Activated CD8-positive, alpha-beta memory T cell treated with anti-CD3 and anti-CD28 coated beads for 36 hours (primary cell): Measurements from ENCODE around the gene HP. TPM values are rescaled to one million over a fixed set of nuclear protein-coding genes. Genes with fewer than 3 reads are reported as not detected.
"Not testable (repeated sequence)": the region's sequence is repeated elsewhere in the genome, so short reads cannot be mapped to it uniquely, and the experiment has no call there.

ENCODE experiments used
- CTCF ChIA-PET: fragments of 350-600 bp; sonication (Branson Sonifier 250); formaldehyde crosslinking; loops from one replicate; lab custom pipeline; 2021; ENCODE audit warnings: antibody characterized with exemption; lab: Charles Lee
- POLR2A ChIA-PET: fragments of 350-600 bp; sonication (Branson Sonifier 250); formaldehyde crosslinking; loops from one replicate; lab custom pipeline; 2021; ENCODE audit warnings: antibody characterized with exemption; lab: Charles Lee
- total RNA-seq, 2 experiments: library from RNA; stranded (reverse); gene quantifications; one replicate each; pipeline ENCODE4 v1.2.3, GENCODE V29; 2021

HP gene, protein sequence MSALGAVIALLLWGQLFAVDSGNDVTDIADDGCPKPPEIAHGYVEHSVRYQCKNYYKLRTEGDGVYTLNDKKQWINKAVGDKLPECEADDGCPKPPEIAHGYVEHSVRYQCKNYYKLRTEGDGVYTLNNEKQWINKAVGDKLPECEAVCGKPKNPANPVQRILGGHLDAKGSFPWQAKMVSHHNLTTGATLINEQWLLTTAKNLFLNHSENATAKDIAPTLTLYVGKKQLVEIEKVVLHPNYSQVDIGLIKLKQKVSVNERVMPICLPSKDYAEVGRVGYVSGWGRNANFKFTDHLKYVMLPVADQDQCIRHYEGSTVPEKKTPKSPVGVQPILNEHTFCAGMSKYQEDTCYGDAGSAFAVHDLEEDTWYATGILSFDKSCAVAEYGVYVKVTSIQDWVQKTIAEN
- total RNA-seq: not detected

DNA sequence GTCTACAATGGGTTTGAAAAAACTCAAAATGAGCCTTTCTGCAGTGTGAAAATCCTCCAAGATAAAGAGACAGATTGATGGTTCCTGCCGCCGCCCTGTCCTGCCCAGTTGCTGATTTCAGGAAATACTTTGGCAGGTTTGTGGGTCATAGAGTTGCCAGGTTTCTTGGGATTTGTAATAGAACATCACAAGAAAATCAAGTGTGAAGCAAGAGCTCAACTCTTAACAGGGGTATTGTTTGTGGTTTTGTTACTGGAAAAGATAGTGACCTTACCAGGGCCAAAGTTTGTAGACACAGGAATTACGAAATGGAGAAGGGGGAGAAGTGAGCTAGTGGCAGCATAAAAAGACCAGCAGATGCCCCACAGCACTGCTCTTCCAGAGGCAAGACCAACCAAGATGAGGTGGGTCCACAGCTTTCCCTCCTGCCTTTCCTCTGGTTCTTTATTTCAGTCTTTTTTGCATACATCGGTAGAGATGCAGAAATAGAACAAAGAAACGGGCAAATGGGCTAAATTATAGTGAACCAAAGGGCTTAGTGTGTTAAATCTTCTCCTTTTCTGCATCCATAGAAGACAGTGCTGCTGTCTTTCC, at the start of gene HP:
TSS of gene HP (plus strand) at position 252 of the 594 bp plus-strand sequence. CDS start at position 400, 148 bp downstream.
- CTCF ChIA-PET, POLR2A ChIA-PET: not testable (repeated sequence)

DNA sequence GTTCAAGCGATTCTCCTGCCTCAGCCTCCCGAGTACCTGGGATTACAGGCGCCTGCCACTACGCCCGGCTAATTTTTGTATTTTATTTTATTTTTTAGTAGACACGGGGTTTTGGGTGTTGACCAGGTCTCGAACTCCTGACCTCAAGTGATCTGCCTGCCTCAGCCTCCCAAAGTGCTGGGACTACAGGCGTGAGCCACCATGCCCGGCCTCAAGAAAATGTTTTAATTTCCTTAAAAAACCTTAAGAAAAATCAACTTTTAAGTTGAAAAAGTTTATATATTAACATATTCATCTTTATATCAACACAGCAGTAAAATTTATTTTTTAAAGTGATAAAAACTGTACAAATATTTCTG, 46.3 kb upstream of the HP start:
- CTCF ChIA-PET, POLR2A ChIA-PET: not testable (repeated sequence)

DNA sequence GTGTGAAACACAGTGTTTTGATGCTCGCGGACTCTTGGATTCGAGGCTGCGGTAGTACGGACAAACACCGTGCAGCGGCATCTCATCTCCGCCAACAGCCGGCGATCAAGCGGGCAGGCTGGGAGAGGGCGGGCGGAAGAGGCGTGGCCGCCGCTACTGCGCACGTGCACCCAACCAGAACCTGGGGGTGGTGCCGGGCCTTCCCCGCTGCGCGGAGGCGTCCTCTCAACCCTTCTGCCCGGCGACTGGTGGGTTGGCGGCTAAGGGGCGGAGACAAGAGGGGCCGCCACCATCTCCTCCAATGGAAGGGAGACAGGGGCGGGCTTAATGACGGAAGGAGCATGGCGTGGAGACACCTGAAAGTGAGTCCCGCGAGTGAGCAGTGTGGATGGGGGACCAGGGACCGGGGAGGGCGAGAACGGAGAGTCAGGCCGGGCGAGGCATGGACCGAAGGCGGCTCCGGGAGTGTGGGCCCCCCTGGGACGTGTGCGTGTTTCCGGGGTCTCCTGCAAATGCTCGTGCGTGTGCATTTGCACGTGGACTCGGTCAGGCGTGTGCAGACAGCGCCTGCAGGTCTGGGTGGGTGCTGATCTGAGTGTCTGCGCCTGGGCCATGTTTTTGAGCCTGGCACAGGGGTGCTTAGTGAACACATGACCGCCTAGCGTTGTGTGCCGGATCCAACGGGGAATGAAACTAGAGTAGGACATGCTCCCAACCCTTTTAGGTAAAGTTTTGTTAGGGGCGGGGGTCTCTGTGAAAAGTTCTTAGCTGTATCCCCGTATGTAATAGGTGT, 45.7 kb upstream of the HP start, which contains the start of gene DHODH:
TSS of gene DHODH (plus strand) at position 321 of the 793 bp plus-strand sequence. CDS start at position 342, 21 bp downstream.
- CTCF ChIA-PET: no interaction called here
- POLR2A ChIA-PET: no interaction called here

DNA sequence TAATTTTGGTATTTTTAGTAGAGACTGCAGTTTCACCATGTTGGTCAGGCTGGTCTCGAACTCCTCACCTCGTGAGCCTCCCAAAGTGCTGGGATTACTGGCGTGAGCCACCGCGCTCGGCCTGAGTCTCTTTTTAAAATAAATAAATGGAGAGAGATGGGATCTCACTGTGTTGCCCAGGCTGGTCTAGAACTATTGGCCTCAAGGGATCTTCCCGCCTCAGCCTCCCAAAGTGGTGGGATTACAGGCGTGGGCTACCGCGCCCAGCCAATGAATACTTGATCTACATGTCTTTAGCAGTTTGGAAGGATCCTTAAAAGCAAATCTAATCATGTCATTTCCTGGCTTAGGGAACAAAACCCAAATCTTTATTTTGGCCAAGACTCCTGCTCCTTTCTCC, 44.5 kb upstream of the HP start:
- POLR2A ChIA-PET: no interaction called here
- CTCF ChIA-PET: no interaction called here

DNA sequence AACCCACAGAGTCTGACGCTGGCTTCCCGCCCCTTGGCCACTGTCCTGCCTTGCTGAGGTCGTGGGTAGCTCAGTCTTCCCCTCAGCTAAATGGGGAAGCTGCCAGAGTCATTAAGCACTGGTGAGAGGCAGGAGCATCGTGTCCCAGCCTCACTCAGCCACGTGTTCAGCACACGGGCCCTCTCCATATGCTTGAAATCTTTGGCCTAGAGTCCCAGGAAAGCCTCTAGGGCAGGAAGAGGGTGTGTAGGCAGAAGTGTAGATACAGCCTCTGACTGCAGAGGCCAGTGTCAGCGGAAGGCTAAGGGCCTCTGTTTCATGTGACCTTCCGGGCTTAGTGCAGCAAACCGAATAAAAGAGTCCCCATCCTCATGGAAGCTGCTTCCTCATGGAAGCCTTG, 41.7 kb upstream of the HP start:
- CTCF ChIA-PET: interaction anchor here (0.9 kb wide), 1 partner anchor 80 kb away, joined by 3 read pairs; the partner anchor contains the start of genes DHX38 and TXNL4B
- POLR2A ChIA-PET: interaction anchor here (0.6 kb wide), 1 partner anchor 10 kb away, joined by 3 read pairs; no protein-coding TSS in a partner anchor

DNA sequence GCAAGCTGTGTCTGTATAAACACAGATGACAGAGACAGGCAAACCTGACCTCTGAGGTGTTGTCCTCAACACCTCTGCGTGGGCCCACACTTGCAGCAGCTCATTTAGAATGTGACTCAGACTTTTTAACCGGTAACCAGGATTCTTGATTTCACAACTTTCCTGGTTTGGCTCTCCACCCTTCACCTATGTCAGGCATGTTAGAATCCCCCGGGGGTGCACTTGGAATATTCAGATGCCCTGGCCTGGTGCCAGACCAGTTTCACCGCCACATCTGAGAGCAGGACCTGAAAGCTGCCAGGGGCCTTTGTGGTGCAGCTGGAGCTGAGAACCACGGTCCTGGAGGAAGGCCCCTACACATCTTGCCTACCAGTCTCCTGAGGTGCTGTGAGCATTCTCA, 40.9 kb upstream of the HP start:
- CTCF ChIA-PET: interaction anchor here (0.7 to 0.9 kb wide), 2 partner anchors 19 to 80 kb away, joined by 3 read pairs; partner anchors contain the start of genes DHX38 and TXNL4B
- POLR2A ChIA-PET: no interaction called here

DNA sequence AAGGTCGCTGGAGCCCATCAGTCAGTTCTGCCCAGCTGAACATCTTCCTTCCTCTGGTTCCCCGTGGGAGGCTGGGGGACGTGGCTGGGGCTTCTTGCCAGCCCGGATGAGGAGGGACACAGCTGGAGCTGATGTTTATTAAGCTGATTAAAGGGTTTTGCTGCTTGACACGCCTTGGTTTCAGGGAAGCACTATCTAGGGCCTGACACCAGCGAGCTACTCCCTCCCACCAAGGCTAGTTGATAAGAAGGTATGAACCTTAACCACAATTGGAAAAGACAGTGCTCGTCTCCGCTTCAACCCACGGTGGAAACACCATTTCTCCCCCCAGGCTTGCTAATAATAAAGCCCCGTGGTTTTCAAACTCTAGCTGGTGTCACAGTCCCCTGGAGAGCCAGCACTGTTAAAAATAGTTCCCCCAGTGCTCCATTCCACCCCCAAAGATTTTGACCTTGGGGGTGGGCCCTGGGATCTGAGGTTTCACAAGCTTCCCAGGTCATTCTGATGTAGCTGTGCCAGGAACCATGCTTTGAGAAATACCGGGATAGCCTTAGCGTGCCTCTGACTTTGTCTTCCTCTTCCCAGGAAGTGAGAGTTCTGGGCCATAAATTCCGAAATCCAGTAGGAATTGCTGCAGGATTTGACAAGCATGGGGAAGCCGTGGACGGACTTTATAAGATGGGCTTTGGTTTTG, 40.3 kb upstream of the HP start:
- POLR2A ChIA-PET: no interaction called here
- CTCF ChIA-PET: no interaction called here

DNA sequence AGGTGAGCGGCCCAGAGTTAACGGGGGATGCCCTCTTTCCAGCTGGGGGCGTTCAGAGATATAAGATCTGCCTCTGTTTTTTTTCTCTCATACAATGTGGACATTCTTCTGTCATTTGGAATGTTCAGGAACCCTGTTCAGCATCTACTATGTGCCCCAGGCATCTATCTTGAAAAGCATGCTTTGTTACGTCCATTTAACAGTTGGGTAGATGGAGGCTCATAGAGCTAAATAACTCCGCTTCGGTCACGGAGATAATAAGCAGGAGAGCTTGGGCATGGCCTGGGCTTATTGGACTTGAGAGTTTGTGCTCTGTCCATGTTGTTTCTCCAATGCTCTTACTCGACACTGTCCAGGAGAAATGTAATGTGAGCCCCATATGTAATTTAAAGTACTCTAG, 39.6 kb upstream of the HP start:
- ChIA-PET POLR2A (no interaction called here), CTCF (no interaction called here)

DNA sequence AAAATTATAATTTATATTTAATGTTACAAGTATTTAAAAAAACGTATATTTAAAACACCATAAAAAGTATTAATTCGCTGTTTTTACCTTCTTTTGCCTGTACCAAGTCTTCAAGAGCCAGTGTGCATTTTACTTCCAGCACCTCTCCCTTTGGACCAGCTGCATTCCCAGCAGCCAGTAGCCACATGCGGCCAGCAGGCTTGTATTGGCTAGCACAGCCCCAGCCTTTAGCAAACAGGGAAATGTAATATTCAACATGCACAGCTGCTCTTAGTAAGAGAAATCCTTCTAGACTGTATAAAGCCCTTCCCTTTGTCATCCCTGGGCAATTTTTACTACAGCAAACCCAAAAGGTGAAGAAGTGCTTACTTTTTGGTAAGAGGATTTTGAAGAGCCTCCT, 39.2 kb upstream of the HP start:
- ChIA-PET CTCF (no interaction called here), POLR2A (no interaction called here)

DNA sequence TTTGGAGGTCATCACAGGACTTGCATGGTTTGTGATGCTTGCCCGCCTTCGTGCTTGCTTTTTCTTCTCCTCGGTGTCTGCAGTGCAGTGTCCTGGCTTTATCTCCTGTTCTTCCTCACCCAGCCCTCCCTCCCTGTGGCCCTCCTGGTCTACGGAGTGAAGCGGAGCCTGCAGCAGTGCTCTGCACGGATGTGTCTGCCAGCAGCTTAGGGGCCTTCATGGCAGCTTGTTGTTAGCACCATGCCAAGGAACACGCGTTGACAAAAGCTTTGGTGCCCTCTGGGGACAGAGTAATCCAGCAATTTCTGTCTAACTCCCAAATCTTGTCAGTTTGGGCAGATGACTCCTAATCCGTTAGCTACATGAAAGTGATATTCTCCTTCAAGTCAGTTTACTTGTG, 35.8 kb upstream of the HP start:
- ChIA-PET CTCF (no interaction called here), POLR2A (no interaction called here)

DNA sequence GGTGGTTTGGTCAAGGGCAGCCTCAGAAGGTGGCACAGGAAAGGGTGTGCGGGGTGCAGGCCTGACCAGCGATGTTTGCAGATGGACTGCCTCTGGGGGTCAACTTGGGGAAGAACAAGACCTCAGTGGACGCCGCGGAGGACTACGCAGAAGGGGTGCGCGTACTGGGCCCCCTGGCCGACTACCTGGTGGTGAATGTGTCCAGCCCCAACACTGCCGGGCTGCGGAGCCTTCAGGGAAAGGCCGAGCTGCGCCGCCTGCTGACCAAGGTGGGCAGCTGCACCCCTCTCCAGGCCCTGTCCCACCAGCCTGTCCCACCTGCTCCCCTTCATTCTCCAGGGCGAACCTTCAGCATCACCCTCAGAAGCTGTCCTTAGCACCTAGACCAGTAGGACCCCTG, 33.3 kb upstream of the HP start:
- ChIA-PET POLR2A (no interaction called here), CTCF (no interaction called here)

DNA sequence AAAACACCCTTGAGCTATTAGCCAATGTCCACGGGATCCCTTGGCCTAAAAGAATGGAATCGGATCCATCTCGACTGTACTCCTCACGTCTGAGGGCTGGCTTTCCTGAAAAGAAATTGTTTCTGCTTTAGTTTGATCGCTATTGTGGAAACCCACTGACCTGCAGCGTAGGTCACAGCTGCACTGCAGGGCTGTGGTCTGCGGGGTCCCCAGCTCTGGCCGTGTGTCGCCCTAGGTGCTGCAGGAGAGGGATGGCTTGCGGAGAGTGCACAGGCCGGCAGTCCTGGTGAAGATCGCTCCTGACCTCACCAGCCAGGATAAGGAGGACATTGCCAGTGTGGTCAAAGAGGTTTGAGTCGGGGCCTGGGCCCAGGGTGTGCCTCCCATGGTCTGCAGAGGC, 32.2 kb upstream of the HP start:
- ChIA-PET POLR2A (interaction anchor here (0.6 kb wide), 1 partner anchor 10 kb away, joined by 3 read pairs; no protein-coding TSS in a partner anchor), CTCF (no interaction called here)

DNA sequence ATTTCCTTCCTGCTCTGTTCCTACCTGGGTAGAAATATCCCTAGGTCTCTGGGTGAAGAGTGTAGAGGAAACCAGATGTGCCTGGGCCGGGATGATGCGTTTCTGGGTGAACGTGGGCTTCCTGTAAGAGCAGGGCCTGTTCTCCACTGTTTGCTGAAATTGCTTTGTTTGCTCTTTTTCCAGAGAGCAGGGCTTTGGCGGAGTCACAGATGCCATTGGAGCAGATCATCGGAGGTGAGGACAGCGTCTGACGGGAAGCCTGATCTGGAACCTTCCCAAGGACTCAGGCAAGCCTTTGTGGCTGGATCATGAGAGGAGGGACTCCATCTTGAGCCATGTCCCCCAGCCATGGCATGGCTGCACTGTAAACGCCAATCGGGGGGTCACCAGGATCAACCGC, 30.3 kb upstream of the HP start:
- ChIA-PET CTCF (no interaction called here), POLR2A (no interaction called here)

DNA sequence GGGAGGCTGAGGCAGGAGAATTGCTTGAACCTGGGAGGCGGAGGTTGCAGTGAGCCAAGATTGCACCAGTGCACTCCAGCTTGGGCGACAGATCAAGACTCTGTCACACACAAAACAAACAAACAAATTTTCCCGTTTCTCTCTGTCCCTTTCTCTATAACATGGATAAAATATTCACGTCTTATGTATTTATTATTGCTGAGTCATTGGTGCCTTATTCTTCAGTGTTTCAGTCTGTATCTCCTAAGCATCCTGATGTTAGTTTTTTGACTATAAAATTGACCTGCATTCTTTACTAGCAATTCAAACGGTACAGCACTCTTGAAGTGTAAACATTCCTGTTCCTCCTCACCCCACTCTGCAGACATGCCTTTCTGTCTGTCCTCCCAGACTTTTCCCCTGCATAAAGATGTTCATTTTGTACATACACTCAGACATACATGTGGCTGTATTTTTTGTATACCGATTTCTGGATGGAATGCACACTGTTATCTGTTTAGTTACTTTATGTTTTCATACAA, 29.4 kb upstream of the HP start:
- ChIA-PET CTCF (no interaction called here), POLR2A (no interaction called here)

DNA sequence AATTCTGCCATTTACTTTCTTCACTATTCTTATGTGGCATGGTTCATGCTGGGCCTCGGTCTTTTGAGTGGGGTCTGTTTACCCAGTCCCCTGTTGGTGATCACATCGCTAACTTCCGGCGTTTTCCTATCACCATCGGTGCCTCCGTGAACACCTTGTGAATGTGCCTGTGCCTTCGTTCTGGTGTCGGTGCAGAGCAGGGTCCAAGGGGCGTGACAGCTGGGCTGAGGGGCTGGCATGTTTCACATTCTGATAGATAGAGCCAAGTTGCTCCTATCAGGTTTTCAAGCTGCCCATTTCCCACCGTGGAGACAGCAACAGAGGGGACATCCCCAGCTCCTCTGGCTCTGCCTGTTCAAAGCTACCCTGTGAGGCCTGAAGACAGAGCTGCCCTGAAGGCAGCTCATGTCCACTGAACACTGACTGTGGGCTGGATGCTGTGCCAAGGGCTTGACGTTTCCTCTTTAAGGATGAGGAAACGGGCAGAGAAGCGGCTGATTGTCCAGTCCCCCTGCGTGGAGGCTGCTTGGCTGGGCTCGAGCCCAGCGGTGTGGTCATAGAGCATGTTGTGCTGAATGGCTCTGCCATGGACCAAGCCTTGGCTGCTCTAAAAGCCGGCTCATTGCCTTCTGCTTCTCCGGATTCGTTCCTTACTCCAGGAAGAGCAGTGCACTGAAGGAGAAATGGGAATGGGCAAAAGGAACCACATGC, 28.7 kb upstream of the HP start:
- ChIA-PET POLR2A (no interaction called here), CTCF (no interaction called here)

DNA sequence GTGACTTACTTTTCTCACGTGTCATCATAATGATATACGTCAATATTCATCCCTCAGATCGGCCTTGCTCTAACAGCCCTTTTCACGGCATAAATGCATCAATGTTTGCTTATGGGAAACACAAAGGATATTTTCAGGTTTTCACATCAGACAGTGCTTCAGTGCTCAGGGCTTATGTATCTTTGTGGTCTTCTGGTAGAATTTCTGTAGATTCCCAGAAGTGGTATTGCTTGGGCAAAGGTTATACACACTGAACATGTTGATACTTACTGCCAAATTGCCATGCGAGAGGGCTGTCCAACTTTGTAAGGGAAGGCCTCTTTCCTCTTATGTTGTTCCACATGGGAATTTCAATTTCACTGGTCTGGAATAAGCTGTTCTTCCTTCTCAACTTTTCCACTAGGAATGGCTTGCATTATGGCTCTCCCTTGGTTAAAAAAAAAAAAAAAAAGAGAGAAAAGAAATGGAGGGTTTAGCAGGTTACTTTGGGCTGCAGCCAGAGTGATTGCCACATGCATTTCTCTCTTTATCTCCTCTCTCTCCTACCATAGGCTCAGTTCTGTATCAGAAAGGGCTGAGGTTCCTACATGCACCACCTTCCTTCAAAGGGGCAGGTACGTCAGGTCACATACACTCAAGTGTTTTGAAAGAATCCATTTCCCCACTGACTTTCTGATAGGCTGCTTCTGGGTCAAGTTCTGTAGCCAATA, 26.5 kb upstream of the HP start:
- CTCF ChIA-PET: no interaction called here
- POLR2A ChIA-PET: no interaction called here

DNA sequence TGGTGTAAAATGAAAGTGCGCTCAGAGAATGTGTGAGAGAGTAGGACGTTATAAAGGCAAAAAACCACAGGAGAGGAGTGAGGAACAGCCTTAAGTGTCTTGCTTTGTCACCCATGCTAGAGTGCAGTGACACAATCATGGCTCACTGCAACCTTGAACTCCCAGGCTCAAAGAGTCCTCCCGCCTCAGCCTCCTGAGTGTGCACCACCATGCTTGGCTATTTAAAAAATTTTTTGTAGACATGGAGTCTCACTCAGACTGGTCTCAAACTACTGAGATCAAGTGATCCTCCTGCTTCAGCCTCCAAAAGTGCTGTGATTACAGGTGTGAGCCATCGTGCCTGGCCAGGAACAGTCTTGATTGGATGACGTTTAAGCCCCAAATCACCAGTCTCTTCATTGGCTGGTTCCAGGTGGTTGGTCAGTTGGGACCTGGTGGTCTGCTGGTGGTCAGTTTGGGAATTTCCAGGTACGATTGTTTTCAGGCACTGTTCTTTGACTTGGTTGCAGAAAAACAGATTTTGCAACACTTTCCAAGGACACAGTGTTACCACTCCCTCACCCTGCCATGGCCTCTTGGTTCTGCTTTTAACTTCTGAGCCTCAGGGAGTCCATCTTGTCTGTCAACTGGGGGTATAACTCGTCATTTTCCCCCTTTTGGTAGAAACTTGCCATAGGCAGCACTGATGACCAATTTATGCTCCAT, 24.6 kb upstream of the HP start:
- CTCF ChIA-PET: no interaction called here
- POLR2A ChIA-PET: no interaction called here

DNA sequence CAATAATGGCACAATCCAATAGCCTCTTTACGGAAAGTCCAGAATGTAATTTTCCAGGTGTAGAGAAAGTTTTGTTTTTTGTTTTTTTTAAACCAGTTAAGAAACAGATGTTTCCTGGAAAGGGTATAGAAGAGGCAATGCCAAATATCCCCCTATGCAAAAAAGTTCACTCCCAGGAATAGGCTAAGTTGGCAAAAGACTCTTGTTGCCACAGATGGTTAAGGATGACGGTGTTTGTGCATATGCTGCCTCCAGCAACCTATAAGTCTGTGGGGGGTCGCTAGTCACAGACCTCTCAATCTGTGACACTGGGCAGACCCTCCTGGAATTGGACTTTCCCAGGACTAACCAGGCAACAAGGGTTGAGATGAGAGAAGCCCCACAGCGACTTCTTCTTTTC, 20.9 kb upstream of the HP start:
- ChIA-PET POLR2A (no interaction called here), CTCF (no interaction called here)
